GM12872 (cell line): Measurements from ENCODE around the gene RUBCNL.

Experiments used
- TF ChIP-seq, protein P1 (sequence below): IDR thresholded peaks from 3 replicates; pipeline ENCODE4 v1.5.1; 2011; ENCODE audit warnings: low read depth, mild to moderate bottlenecking, low read length, moderate library complexity; ENCODE audit not compliant: insufficient read depth

The RUBCNL gene

DNA sequence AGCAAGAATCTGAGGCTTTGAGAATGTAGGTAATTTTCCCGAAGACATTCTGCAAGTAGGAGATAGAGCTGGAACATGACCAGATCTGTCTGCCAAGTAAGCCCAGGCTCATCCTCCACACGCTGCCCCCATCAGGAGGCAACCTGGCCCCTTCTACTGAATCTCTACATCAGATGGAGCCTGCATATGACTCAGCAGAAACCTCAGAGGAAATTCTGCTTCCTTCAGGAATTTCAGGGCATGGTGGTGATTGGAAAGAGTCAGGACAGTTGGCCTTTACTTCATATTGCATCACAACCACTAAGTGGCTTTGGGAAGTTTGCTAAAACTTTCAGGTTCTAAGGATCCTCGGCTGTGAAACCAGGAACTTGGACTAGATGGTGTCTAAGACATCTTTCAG is 90.1 kb downstream of the RUBCNL start:
- TF ChIP-seq, protein P1, sequence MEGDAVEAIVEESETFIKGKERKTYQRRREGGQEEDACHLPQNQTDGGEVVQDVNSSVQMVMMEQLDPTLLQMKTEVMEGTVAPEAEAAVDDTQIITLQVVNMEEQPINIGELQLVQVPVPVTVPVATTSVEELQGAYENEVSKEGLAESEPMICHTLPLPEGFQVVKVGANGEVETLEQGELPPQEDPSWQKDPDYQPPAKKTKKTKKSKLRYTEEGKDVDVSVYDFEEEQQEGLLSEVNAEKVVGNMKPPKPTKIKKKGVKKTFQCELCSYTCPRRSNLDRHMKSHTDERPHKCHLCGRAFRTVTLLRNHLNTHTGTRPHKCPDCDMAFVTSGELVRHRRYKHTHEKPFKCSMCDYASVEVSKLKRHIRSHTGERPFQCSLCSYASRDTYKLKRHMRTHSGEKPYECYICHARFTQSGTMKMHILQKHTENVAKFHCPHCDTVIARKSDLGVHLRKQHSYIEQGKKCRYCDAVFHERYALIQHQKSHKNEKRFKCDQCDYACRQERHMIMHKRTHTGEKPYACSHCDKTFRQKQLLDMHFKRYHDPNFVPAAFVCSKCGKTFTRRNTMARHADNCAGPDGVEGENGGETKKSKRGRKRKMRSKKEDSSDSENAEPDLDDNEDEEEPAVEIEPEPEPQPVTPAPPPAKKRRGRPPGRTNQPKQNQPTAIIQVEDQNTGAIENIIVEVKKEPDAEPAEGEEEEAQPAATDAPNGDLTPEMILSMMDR, result no peak

DNA sequence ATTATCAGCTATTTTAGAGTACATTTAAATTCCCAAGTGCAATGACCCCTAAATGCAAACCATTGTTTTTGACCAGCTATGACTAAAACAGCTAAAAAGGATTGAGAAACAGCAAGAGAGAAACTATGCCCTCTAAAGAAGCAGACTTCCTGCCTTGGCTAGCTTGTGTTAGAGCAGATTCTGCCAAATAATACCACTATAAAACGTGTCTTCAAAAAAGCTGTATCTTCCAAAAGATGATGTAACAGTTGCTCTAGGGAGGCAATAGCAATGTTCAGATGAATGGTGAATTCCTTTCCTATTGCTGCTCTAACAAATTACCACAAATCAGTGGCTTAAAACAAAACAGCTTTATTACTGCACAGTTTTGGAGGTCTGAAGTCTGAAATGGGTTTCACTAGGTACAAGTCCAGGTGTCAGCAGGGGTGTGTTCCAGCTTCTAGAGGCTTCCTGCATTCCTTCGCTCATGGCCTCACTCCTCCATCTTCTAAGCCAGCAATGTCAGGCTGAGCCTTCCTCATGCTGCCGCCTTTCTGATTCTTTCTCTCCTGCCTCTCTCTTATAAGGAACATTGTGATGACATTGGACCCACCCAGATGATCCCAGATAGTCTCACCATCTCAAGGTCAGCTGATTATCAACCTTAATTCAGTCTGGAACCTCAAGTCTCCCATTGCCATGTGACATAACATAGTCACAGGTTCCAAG is 90.8 kb downstream of the RUBCNL start:
- TF ChIP-seq, protein P1, result no peak

DNA sequence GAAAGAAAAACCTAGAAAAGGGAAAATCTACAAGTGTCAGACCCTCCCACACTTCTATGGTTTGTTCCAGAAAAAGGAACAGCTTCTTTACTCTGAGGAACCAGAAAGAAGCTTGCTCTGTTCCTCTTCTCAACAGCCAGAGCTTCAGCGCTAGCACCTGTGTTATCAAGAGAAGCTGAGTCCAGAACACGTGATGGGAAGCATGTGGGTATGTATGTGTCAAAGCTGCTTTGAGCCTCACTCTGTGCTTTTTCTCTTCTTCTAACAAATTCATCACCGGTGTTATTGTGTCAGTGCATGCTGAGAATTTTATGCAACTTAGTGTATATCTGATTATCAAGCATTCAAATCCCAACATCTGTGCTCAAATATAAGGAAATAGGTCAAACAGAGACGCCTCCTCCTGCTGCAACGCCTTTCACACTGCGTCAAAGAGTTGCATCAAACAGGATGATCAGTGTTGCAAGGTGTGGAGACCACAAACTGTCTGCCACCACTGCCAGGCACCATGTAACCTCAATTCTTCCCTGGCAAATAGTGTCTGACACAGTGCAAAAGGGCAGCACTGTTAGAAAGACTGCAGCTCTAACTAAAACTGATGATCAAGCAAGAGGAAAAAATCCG is 91.4 kb downstream of the RUBCNL start:
- TF ChIP-seq, protein P1, result no peak

DNA sequence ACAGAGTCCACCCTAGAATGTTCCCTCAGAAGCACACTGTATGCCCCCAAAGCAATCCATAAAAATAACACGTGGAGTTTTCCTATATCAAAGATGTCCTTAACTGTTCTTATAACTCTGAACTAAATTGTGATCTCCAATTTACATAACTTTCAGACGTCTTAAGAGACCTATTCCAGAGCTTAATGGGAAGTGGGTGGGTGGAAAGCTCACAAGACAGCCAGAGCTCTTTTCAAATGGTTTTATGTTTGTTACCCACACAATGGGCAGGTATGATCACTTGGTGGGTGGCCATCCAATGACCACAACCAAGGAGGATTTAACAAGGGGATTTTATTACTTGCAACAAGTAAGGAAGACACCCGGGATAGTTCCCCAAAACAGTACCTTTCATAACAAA is 93.6 kb downstream of the RUBCNL start:
- TF ChIP-seq, protein P1, result no peak
